SK-N-SH (cell line): Measurements from ENCODE around the gene ASTN2.

Experiments
- RAD21 ChIP-seq: IDR thresholded peaks from 2 replicates; pipeline ENCODE4 v1.6.1; 2012; ENCODE audit warnings: mild to moderate bottlenecking, low read length
- TF ChIP-seq, protein P1 (sequence below): fragments of 200-600 bp; sonication (generic); IDR thresholded peaks from 2 replicates; pipeline ENCODE4 v1.6.1; 2017; ENCODE audit warnings: antibody characterized with exemption, mild to moderate bottlenecking, moderate library complexity

- no peak for TF ChIP-seq RAD21
- TF ChIP-seq, protein P1, sequence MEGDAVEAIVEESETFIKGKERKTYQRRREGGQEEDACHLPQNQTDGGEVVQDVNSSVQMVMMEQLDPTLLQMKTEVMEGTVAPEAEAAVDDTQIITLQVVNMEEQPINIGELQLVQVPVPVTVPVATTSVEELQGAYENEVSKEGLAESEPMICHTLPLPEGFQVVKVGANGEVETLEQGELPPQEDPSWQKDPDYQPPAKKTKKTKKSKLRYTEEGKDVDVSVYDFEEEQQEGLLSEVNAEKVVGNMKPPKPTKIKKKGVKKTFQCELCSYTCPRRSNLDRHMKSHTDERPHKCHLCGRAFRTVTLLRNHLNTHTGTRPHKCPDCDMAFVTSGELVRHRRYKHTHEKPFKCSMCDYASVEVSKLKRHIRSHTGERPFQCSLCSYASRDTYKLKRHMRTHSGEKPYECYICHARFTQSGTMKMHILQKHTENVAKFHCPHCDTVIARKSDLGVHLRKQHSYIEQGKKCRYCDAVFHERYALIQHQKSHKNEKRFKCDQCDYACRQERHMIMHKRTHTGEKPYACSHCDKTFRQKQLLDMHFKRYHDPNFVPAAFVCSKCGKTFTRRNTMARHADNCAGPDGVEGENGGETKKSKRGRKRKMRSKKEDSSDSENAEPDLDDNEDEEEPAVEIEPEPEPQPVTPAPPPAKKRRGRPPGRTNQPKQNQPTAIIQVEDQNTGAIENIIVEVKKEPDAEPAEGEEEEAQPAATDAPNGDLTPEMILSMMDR = no peak
Observed at GRCh38 chr9:117461386-117461785, 46.5 kb upstream of the ASTN2 start.
